Hematopoietic multipotent progenitor cell treated with erythropoietin and hydrocortisone succinate and interleukin-3 and kit ligand, for 17 days (in vitro differentiated cells): Measurements from ENCODE around the gene WDR18.

Experiments used
- DNase-seq: peaks from one replicate; pipeline ENCODE4 v3.0.0-alpha.2; 2015; ENCODE audit warnings: low spot score

Gene WDR18

DNA sequence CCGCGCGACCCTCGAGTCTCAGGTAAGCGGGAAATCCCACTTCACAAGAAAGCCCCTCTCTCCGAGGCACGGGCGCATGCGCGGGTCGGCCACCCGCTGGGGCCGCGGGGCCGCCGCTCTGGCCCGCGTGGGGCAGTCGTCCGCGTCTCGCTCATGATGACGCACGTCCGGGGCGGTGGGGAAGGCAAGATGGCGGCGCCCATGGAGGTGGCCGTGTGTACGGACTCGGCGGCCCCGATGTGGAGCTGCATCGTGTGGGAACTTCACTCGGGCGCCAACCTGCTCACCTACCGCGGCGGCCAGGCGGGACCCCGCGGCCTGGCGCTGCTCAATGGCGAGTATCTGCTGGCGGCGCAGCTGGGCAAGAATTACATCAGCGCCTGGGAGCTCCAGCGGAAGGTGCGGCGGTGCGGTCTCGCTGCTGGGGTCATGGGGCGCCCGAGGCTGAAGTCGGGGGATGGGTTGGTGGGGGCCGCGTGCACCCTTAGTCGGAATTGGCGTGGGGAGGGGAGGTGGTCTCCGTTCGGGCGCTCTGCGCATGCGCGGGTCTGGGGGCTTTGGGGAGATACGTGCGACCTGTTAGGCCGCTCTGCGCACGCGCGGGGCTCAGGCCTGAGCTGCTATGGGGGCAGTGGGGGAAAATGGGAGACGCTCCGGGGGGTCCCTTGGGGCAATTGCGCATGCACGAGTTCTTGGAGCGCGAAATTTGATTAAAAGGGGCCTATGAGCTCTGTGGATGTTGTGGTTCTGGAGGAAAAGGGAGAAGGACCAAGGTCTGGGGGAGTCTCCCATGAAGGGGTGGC is at the start of gene WDR18:
Gene WDR18, plus strand, starts transcription at position 181 of the 803 bp plus-strand sequence. Its CDS starts 9 bp downstream, at position 190.
- DNase-seq = peak; percentile 93

- DNase-seq = no peak
Measured at GRCh38 chr19:934865-935479, 49.2 kb upstream of the WDR18 start.

GRCh38 chr19:936175-936546 is 48.0 kb upstream of the WDR18 start:
- no peak for DNase-seq

- no peak for DNase-seq
Measured at GRCh38 chr19:937259-937694, 46.9 kb upstream of the WDR18 start.

DNA sequence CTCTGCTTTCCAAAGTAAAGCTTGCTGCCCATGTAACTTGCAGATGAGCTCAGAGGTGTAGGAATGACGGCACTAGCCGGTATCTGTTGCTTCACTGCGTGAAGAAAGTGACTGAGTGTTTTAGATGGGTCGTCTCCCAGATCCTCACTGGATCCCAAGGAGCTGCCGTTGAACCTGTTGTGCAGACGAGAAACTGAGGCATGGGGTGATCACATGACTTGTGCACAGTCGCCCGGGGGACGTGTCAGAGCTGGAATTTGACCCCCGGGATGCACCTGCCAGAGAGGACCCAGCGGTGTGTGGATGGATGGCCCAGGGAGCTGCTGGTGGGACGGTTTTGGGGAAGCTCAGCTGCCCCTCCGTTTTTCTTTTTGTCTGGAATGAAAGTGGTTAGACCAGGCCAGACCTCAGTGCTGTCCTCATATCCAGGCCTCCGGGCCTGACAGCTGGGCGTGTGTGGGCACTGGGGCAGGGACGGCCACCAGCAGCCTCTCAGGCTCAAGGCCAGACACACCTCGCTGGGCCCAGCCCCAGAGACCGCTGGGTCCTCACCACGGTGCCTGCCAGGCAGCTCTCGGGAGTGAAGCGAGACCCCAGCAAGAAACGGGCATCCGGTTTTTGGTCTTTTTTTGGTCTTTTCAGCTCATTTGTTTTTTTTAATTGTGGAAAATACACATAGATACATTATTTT is 45.8 kb upstream of the WDR18 start:
- no peak for DNase-seq

DNA sequence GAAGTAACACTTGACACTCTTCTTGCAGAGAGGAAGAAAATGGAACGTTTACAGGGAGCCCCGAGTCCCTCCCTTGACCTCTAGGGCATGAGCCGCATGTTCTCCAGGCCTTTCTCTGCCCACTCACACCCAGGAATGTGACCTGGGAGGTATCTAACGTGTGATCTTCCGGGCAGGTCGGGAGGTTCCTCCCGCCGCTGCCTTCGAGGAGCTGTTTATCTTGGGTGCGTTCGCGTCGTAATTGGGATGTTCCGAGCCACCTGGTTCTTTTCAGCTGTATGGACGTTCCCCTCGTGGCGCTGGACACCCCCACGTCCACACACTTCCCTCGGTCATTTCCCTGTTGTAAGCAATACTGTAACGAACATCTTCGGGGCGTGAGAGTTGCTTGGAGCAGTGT is 44.7 kb upstream of the WDR18 start:
- DNase-seq = no peak

DNA sequence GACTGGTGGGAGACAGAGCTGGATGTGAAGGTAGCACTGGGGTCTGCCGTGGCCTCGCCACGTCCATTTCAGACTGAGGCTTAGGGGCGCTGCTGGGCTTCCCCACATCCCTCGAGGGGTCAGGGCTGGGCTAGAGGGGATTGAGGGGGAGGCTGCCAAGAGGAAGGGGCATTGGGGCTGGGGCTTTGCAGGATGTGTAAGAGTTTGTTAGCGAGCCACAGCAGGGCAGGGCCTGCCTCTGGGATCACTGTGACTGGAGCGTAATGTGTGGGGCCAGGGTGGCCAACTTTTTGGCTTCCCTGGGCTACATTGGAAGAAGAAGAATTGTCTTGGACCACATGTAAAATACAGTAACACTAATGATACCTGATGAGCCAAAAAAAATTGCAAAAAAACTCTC is 44.2 kb upstream of the WDR18 start:
- no peak for DNase-seq

DNA sequence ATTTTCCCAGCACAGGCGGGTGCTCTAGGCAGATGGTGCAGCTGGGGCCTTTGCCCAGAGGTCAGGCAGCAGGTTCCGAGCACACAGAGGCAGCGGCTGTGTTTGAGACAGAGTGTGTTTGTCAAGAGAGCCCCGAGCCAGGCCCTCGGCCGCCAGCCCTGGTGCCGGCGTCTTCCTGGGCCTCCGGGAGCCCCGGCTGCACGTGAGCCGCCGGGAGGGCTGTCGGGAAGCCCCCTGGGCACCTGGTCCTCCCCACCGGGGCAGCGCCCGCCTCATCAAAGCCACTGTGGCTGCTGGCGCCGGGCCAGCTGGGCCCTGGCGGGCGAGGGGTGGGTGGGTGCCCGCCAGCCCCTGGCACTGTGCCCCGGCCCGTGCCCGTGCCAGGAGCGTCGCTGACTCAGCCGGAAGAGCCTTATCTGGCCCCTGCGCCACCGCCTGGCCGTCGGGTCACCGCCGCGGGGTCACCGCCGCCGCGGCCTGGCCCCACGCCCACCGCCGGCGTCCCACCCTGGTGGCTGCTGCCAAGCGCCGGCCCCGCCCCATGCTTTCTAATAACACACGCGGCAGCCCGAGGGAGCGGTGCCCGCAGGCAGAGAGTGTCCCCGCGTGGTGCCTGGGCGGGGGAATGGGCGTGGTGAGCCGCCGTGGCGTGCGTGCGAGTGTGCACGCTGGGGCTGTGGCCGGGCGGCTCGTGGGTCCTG is 43.4 kb upstream of the WDR18 start:
- DNase-seq = peak; percentile 95

DNA sequence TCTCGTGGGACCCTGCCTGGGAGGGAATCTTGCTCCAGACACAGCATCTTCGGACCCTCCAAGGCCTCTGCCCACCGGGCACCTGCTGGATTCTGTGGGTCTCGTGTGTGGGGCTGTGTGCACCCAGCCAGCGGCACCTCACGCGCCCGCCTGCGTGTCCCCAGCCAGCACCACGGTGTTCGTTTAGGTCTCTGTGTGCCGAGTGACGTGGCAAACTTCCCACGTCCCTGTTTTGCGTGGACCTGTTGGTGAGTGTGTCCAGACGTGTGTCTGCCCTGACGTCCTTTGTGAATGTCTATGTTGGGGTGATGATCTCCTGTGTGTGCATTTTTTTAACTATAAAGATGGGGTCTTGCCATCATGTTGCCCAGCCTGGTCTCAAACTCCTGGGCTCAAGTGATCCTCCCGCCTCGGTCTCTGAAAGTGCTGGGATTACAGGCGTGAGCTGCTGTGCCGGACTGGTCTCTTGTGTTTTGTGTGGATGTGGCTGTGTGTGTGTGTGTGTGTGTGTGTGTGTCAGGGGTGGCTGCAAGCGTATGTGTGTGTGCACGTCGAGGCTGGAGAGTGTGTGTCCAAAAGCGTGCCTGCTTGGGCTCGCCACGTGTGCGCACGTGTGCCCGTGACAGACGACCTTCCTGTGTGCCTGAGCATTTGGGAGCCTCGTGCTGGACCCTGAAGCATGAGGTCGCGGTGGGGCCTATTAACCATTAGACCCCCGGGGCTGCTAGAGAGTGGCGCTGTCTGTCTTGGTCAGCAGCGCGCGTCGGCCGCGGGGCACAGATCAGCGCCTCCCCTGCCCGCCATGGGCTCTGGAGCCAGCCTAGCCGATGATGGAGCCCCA is 42.6 kb upstream of the WDR18 start:
- DNase-seq = no peak

DNA sequence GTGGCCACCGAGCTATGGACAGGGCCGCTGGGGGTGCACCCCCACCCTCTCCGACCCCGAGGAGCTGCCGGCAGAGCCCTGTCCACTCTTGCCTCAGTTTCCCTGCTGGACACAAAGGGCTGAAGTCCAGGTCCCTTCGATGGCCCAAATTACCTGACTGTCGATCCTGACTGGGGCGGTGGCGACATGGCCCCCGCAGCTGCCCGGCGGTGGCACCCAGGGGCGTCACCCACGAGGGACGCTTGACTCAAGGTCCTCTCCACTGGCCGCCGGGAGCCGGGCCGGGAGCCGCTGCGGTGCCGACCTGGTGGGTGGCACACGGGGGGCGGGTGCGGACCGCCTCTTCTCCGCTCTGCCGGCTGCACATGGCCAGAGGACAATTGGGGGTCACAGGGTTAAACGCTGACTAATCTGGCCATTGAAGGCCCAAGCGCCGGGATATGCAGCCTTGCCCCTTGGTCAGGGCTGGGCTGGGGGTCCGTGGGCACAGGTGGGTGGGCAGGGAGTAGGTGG is 42.0 kb upstream of the WDR18 start:
- no peak for DNase-seq

GRCh38 chr19:943551-944170 is 40.5 kb upstream of the WDR18 start:
- no peak for DNase-seq

- DNase-seq = peak; percentile 87
Measured at GRCh38 chr19:944171-944567, 40.0 kb upstream of the WDR18 start.

GRCh38 chr19:944663-945241 is 39.4 kb upstream of the WDR18 start:
- peak; percentile 49 for DNase-seq

GRCh38 chr19:945401-946252 is 38.5 kb upstream of the WDR18 start:
- DNase-seq = no peak

GRCh38 chr19:947090-947706 is 36.9 kb upstream of the WDR18 start:
- DNase-seq = no peak

DNA sequence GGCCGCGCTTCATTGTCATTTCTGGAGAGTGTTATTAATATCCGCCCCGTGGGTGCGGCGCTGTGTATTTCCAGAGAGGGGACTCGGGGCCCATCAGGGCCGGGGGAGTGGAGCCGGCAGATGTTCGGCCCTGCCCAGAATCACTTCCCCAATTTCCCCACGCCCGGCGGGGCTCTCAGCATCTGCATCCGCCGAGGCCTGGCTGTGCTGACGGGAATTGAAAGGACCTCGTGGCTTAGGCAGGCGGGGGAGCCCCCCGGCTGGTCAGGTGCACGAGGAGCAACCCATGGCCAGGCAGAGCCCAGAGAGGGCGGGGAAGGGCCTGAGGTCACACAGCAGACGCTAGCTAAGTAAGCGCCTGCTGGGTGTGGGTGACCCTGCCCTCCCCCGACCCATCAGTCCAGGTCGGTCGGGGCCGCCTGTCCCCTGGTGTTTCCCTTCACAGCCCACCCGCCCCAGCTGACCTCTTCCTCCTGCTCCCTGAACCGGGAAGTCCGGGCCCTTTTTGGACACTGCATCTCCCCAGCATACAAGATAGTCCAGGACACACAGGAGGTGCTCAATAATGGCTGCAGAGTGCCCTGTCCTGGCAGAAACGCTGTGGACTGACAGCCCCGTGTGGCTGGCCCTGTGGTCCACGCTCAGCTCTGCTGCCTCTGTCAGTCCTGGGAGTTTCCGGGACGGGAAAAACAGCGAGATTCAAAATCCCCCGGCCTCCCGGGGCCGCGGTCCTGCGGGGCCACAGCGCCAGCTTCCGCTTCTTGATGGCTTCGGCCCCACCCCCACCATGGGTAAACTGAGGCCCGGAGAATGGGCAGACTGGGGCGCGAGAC is 36.2 kb upstream of the WDR18 start:
- no peak for DNase-seq

GRCh38 chr19:948842-949496 is 35.2 kb upstream of the WDR18 start:
- no peak for DNase-seq
